Hindlimb muscle (tissue), 1 donor: ENCODE measurements around the gene CENPV. TPM values are rescaled to one million over a fixed set of nuclear protein-coding genes. Genes with fewer than 3 reads are reported as not detected.
"Not testable (repeated sequence)": the region's sequence is repeated elsewhere in the genome, so short reads cannot be mapped to it uniquely, and the experiment has no call there.

Experiments used
- DNase-seq: peaks from one replicate; pipeline ENCODE4 v3.0.0-alpha.2; 2013
- polyA plus RNA-seq: library from polyadenylated mRNA; unstranded; fragments of 120-200 nt; gene quantifications from one replicate; pipeline ENCODE4 v1.2.1, GENCODE V29; 2013; ENCODE audit not compliant: insufficient read length

CENPV gene
- polyA plus RNA-seq, 1 donor = 42.6 TPM

DNA sequence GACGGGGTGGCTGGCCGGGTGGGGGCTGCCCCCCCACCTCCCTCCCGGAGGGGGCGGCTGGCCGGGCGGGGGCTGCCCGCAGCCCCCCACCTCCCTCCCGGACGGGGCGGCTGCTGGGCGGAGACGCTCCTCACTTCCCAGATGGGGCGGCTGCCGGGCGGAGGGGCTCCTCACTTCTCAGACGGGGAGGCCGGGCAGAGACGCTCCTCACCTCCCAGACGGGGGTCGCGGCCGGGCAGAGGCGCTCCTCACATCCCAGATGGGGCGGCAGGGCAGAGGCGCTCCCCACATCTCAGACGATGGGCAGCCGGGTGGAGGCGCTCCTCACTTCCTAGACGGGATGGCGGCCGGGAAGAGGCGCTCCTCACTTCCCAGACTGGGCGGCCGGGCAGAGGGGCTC is 41.2 kb downstream of the CENPV start:
- not testable (repeated sequence) for DNase-seq

- no peak for DNase-seq
Measured at GRCh38 chr17:16306211-16306610, 47.1 kb downstream of the CENPV start.

DNA sequence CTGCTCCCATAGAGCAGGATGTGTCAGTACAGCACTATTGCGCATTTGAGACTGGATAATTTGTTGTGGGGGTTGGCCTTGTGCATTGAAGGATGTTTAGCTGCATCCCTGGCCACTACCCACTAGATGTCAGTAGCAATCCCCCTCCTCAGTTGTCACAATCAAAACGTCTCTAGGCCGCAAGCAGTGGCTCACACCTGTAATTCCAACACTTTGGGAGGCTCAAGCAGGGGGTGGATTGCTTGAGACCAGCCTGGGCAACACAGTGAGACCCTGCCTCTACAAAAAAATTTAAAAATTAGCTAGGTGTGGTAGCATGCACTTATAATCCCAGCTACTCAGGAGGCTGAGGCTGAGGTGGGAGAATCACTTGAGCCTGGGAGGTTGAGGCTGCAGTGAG is 48.4 kb downstream of the CENPV start:
- no peak for DNase-seq

- DNase-seq = no peak
Measured at GRCh38 chr17:16302856-16303255, 50.4 kb downstream of the CENPV start.

GRCh38 chr17:16301963-16302855 is 51.1 kb downstream of the CENPV start:
- no peak for DNase-seq

- no peak for DNase-seq
Measured at GRCh38 chr17:16300554-16300953, 52.7 kb downstream of the CENPV start.

DNA sequence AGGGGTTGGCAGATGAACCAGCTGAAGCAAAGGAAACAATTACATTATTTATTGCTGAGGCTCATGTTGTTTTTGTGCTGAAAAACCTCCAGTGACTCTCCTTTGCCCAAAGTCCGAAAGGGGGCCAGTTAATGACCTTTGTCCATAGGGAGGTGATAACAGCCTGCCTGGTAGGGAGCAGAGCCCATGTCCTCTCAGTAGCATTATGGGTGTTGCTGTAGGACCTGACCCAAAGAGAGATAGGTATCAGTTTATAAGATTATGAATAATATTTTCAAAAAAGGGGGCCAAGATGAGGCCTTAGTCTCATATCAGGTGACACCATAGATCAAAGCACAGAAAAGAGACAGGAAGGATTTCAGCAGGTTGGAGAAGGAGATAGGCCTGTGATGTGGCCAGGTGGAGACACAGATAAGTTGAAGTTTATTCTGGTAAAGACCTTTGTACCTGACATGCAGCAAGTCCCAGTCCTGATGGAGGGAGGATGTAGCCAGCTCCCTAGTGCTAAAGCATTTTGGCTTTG is 55.1 kb downstream of the CENPV start:
- DNase-seq = no peak

GRCh38 chr17:16297367-16298139 is 55.7 kb downstream of the CENPV start:
- DNase-seq = no peak

GRCh38 chr17:16296072-16296471 is 57.2 kb downstream of the CENPV start:
- DNase-seq = not testable (repeated sequence)

GRCh38 chr17:16294560-16294959 is 58.7 kb downstream of the CENPV start:
- no peak for DNase-seq

DNA sequence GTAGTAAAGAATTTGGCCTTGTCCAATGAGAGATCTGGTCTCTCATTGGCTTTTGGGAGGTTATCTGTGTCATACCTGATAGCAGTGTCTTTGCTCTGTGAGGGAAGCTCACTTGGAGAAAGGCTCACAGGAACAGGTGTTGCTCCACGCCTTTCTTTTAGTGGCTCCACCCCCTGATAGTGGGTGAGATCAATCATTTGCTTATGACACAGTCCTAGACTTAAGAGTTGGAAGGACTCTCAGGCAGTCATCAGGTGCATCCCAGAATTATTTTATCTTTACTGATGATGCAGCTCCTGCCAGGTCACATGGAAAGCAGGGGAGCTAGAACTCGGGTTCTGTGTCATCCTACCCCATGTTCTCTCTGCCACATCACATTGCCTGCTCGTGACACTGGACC is 59.3 kb downstream of the CENPV start:
- no peak for DNase-seq

Other genes starting within 250 kb of the CENPV start
- gene NCOR1, start 137.9 kb downstream of the CENPV start, polyA plus RNA-seq = 59.7 TPM
- gene PIGL, start 136.3 kb downstream of the CENPV start, polyA plus RNA-seq = 18.2 TPM
- gene UBB, start 27.6 kb upstream of the CENPV start, polyA plus RNA-seq = 1,494 TPM
- gene TRPV2, start 62.1 kb upstream of the CENPV start, polyA plus RNA-seq = 4.6 TPM
- 5.8 TPM for gene LRRC75A, start 138.7 kb upstream of the CENPV start, polyA plus RNA-seq
- gene ZNF287, start 215.7 kb upstream of the CENPV start, polyA plus RNA-seq = 4.9 TPM